Right renal pelvis (tissue), 4 donors: ENCODE measurements around the gene FXR1. TPM values are rescaled to one million over a fixed set of nuclear protein-coding genes. Genes with fewer than 3 reads are reported as not detected.
"Not testable (repeated sequence)": the region's sequence is repeated elsewhere in the genome, so short reads cannot be mapped to it uniquely, and the experiment has no call there.

Experiments used
- DNase-seq, 4 donors: peaks; one replicate each; pipeline ENCODE4 v3.0.0-alpha.2; 2013; ENCODE audit warnings: low read depth in 4 of 4, low spot score in 3 of 4, missing footprints in 1 of 4
- polyA plus RNA-seq, 4 donors: library from polyadenylated mRNA; unstranded; fragments of 120-200 nt; gene quantifications; one replicate each; pipeline ENCODE4 v1.2.1, GENCODE V29; 2013; ENCODE audit not compliant: insufficient read length in 4 of 4

FXR1 gene
- polyA plus RNA-seq: 100 to 1,000 TPM; 206 to 219 (median 212) TPM

- peak; percentile 82 to 88 (median 86) for DNase-seq
Measured at GRCh38 chr3:180912304-180913296, at the start of gene FXR1. Gene FXR1 (plus strand): TSS chr3:180912670. CDS start chr3:180912686, 16 bp downstream.

- DNase-seq: peak in 2 of 4 donors; percentile 3 to 8
Measured at GRCh38 chr3:180870008-180870699, 42.3 kb upstream of the FXR1 start.

- no peak for DNase-seq
Measured at GRCh38 chr3:180871901-180872300, 40.6 kb upstream of the FXR1 start.

- DNase-seq: not testable (repeated sequence)
Measured at GRCh38 chr3:180872430-180872829, 40.0 kb upstream of the FXR1 start.

- DNase-seq: peak in 1 of 4 donors; percentile 8
Measured at GRCh38 chr3:180875124-180875698, 37.3 kb upstream of the FXR1 start.

- DNase-seq: no peak
Measured at GRCh38 chr3:180881065-180881801, 31.2 kb upstream of the FXR1 start.

GRCh38 chr3:180882115-180882514 lies 30.4 kb upstream of the FXR1 start:
- DNase-seq: no peak

GRCh38 chr3:180888992-180889560 lies 23.4 kb upstream of the FXR1 start:
- DNase-seq: no peak

GRCh38 chr3:180898572-180898971 lies 13.9 kb upstream of the FXR1 start:
- DNase-seq: no peak

GRCh38 chr3:180909369-180910127 lies 2.9 kb upstream of the FXR1 start:
- no peak for DNase-seq

GRCh38 chr3:180910823-180911222 lies 1.6 kb upstream of the FXR1 start:
- no peak for DNase-seq

GRCh38 chr3:180911876-180912303 lies 580 bp upstream of the FXR1 start:
- no peak for DNase-seq

GRCh38 chr3:180913581-180914404 lies 1.3 kb downstream of the FXR1 start:
- peak in 3 of 4 donors; percentile 2 to 12 (median 10) for DNase-seq

GRCh38 chr3:180918542-180918941 lies 6.1 kb downstream of the FXR1 start:
- DNase-seq: no peak

GRCh38 chr3:180922242-180922641 lies 9.8 kb downstream of the FXR1 start:
- DNase-seq: no peak

GRCh38 chr3:180923561-180923960 lies 11.1 kb downstream of the FXR1 start:
- DNase-seq: no peak

- no peak for DNase-seq
Measured at GRCh38 chr3:180926526-180926925, 14.1 kb downstream of the FXR1 start.

- no peak for DNase-seq
Measured at GRCh38 chr3:180929376-180929775, 16.9 kb downstream of the FXR1 start.
